Smooth muscle cell of the brain vasculature (primary cell): ENCODE data around the gene GC.
"Not testable (repeated sequence)": the region's sequence is repeated elsewhere in the genome, so short reads cannot be mapped to it uniquely, and the experiment has no call there.

Experiments
- DNase-seq: peaks from one replicate; pipeline ENCODE4 v3.0.0-alpha.2; 2012; ENCODE audit warnings: low read depth, low spot score

Gene GC

DNA sequence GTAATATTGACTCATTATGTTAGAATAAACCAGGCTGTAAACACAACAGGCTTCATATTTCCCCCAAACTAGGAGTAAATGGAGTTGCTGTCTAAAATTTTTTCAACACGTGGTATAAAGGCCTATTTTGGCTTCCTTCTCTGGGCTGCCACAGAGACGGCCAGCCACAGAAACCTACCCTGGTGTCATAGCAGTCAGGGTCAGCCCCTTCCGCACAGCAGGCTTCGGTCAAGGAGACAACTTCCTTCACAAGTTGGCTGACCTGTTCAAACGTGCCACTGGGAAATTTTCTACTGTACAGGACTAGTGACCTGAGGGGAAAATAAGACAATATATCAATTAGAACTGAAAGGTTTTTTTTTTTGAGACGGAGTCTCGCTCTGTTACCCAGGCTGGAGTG is 15.8 kb downstream of the GC start:
- no peak for DNase-seq

DNA sequence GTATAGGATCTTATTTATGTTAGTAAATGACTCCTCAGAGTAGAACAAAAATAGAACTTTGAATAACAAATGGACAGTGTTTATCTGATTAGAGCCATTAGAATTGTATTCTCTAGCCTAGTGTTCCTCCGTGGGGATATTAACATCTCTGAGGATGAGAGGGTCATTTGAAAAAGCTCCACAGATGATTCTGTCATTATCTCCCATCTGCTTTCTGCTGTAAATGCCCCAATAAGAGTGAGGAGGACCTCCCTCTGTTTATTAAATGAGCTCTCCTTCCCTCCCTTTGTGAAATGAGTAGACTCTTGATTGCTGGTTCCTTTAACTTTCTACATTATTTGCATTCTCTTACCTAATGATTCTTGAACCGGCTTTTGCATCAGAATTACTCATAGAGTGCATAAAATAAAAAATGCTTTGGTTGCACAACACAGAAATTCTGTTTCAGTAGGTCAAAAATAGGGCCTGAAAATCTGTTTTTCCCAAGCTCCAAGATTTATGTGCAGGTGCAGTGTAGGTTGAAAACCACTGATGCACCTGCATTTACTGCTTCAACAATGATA is 18.0 kb downstream of the GC start:
- no peak for DNase-seq

DNA sequence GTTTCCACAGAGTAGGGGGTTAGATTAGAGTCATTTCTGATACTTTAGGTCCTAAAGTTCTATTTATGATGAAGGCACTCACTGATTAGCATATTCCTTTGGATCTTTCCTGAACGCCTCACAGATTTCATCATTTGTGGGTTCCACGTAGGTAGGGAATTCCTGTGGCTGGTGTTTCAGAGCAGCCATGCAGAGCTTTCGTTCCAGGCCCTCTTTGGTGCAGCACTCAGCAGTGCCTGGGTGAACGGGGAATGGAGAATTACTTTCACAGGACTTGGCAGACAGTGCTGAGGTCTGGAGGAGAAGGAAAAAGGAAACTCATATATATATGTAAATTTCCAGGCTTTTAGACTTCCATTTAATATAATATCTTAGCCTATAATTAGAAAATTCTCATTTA is 18.5 kb downstream of the GC start:
- DNase-seq, result no peak

DNA sequence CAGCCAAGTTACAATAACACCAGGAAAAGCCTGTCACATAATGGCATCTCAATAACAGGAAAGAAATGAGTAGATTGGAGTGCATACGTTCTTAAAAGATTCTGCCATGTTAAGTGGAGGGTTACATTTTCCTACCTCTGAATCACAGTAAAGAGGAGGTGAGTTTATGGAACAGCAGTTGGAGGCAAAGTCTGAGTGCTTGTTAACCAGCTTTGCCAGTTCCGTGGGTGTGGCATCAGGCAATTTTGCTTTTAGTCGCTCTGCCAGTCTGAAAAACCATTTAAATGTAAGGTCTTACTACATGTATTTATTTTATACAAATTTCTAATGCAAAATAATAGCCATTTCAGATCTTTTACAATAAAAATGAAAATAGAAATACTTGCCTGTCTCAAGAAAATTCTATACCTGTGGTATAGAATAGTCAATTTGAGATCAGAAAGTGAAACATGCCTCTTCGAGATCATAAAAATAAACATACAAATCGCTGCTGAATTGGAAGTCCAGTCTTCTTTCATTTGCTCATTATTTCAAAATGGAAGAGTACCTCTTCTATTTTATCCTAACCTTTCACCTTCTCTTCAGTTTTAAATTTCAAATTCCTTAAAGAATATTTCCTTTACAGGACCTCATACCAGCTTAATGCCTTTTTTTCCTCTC is 31.4 kb downstream of the GC start:
- no peak for DNase-seq

DNA sequence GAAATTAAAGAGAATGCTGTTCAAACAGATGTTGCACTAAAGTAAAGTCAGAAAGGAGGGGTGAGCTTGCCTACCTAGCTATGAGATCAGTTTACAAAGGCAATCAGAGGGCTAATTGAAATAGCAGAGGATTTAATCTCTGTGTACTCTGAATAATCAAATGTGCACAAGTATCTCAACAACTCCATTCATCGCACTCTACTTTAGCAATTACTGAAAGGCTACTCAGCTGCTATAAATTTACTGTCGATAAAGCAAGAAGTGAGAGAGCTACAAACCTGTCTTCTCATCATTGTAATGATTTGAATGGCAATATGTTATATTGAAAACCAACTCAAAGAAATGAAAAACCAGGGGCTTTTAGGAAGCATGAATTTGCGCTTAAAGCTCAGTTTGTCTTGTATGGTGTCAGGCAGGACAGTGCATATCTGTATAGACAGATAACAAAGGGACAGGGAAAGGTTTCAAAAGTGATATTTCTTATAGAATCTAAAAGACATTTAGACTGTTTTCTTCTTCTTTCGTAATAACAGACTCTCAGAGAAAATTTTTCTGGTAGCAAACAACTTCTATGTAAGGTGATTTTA is 34.8 kb downstream of the GC start:
- no peak for DNase-seq

- DNase-seq, result no peak
These were observed 37.5 kb downstream of the GC start for GRCh38 chr4:71746379-71746778.

GRCh38 chr4:71738782-71739181 is 45.1 kb downstream of the GC start:
- not testable (repeated sequence) for DNase-seq

- DNase-seq, result no peak
These were observed 51.2 kb downstream of the GC start for GRCh38 chr4:71732706-71733105.

- DNase-seq, result no peak
These were observed 51.8 kb downstream of the GC start for GRCh38 chr4:71732066-71732465.

DNA sequence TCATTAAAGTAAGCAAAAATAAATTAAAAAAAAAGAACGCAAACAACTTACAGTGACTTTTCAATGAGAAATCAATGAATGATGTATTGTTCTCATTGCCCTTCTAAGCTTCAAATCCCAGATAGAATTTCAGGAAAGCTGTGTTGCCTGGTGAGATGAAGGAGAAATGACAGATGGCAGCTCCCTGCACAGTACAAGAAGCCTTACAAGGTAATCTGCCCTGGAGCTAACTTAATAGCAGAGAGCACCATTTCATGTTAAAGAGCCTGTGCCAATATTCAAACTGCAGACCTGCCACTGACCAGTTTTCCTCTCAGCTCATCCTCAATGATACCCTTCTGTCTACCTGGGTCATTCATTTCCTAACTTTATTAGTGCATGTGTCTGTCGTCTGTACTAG is 54.0 kb downstream of the GC start:
- no peak for DNase-seq

- DNase-seq, result peak; percentile 17
These were observed 70.2 kb downstream of the GC start for GRCh38 chr4:71713611-71714203.

- DNase-seq, result no peak
These were observed 71.9 kb downstream of the GC start for GRCh38 chr4:71711985-71712348.

DNA sequence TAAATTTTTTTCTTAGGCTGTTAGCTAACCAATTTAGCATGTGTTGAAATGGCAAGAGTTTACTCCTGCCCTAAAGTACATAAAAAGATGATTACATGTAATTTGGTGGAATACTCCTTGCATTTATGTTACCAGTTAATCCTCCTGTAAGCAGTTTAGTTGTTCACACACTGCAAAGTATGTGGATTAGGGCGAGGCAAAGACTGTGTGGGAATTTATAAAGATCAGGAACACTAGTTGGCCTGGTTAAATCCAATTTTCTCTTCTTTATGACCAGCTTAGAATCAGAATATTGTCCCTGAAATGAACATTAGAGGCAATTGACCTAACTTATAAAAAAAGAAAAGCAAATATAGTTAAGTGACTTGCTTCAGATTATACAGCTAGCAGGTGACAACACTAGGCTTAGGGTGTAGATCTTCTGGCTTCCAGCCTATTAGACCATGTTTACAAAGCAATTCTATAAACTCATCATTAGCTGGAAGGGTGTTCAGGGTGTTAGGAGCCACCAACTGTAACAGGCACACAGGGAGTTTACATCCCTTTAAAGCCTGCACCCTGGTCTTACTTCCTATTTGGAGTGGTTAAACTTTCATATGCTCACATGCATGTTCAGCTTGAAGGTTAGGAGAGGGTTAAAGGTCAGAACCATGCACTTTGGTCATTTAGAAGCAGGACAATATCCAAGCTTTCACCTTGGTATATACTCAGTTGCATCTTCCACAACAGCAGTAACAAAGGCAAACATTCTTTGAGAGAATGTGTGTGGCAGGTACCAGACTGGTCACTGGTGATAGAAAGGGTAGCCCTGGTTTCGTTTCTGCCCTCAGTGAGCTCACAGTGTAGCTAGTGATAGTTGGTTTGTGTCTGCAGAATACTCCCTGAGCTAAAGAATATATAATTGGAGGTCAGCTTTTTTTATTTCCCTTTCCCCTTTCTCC is 72.6 kb downstream of the GC start:
- no peak for DNase-seq

DNA sequence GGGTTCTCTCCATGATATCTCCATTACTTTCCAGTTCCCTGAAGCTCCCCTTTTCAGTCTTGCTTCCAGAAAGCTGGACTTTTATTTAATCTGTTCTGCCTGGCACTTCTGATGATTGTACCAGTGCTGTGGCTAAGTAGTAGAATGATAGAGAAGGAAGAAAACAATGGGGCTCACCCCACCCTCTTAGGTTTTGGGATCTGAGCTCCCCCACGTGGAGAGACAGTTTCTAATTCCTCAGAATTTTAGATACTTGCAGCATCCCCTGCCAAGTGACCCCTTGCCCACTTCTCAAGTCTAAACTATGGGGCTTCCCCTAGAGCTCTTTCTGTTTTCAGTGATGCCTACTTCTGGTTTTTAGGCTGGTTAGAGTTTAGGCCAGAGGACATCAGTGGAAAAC is 73.9 kb downstream of the GC start:
- no peak for DNase-seq

GRCh38 chr4:71698141-71698540 is 85.7 kb downstream of the GC start:
- DNase-seq, result no peak

DNA sequence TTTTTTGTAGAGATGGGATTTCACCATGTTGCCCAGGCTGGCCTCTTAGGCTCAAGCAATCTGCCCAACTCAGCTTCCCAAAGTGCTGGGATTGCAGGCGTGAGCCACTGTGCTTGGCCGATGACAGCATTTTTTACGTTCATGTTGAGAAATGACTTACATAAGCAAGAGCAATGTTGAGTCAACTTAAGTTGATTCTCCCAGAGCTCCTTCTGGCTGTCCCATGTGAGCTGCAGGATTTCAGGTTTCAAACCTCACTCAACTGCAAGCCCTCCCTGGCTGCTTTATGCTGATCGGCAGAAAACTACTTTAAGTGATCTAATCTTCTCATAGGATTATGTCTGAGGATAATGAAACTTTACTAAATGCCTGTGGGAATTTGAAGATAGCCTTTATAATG is 86.8 kb downstream of the GC start:
- DNase-seq, result no peak

- DNase-seq, result no peak
These were observed 88.9 kb downstream of the GC start for GRCh38 chr4:71694961-71695360.

- DNase-seq, result no peak
These were observed 90.9 kb downstream of the GC start for GRCh38 chr4:71692963-71693362.

GRCh38 chr4:71692198-71692597 is 91.7 kb downstream of the GC start:
- no peak for DNase-seq
